ENCODE measurements around the gene TEX26.

DNA sequence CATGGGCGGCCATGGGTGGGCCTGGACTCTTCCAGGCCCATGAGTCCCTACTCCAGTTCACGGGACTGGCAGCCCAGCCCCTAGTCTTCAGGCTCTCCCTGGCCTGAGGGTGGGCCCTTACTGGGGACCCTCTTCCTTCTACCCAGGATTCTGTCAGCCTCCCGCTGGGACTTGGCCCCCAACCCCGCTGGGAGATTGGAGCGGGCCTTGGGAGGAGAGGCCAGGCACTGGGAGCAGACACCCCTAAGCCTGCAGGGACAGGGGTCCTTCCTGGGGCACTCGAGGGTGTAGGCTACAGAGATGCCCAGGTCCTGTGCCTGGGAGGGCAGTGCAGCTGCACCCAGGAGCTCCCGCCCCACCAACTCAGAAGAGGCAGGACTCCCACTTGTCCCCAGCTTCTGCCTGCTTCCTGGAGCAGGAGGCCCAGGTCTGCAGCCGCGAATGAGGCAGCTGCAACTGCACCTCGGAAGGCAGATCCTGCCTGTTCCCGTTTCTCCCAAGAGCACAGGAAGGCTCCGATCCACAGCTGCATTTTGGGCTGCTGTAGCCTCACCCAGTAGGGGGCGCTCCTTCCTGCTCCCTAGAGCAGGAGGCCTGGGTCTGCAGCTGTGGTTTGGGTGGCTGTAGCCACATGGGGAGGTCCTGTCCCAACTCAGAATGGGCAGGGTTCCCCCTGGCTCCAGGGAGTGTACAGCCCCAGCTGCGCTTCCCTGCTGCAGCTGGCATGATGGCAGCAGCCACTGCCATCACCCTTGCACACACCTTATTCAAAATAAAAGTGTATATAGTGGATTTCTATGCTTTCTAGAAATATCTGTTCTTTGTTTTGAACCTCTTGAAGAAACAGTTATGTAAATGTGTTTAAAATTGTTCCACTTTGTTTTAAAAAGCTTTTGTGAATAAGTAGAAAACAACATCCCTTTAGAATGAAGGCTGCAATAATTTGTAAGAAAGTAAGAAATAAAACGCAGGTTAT lies 46.8 kb downstream of the TEX26 start:
- no peak for TF ChIP-seq POLR2A (IDR thresholded peaks at IDR 0.05; ENCODE audit: extremely low read depth, insufficient read length)
- TF ChIP-seq, protein P1, sequence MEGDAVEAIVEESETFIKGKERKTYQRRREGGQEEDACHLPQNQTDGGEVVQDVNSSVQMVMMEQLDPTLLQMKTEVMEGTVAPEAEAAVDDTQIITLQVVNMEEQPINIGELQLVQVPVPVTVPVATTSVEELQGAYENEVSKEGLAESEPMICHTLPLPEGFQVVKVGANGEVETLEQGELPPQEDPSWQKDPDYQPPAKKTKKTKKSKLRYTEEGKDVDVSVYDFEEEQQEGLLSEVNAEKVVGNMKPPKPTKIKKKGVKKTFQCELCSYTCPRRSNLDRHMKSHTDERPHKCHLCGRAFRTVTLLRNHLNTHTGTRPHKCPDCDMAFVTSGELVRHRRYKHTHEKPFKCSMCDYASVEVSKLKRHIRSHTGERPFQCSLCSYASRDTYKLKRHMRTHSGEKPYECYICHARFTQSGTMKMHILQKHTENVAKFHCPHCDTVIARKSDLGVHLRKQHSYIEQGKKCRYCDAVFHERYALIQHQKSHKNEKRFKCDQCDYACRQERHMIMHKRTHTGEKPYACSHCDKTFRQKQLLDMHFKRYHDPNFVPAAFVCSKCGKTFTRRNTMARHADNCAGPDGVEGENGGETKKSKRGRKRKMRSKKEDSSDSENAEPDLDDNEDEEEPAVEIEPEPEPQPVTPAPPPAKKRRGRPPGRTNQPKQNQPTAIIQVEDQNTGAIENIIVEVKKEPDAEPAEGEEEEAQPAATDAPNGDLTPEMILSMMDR (IDR thresholded peaks at IDR 0.05; ENCODE audit: low read depth, low read length): peak; percentile 87
